Measurements from ENCODE around the gene RERE. TPM values are rescaled to one million over a fixed set of nuclear protein-coding genes. Genes with fewer than 3 reads are reported as not detected.

The RERE gene
- total and polyA plus RNA-seq, 2 experiments from 2014 or later = 148 to 170 TPM

DNA sequence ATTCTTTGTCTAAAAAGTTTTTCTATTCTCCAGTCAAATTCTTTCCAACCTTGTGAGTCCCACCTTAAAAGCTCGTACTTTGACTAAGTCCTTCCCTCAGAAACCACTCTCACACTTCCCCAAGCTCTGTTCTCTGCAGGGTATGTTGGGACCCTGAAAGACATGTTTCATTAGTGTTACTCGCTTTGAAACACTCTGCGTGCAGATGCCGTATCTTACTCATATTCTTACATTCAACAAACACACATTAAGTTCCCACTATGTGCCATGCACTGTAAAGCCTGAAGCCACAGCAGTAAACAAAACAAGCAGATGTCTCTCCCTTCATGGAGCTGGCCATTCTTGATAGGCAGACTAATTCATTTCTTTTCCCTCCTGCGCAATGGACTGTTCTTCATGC lies 229.7 kb downstream of the RERE start (continued):
- no peak for TF ChIP-seq EZH2 (IDR thresholded peaks at IDR 0.05; ENCODE audit: low read depth, unreplicated experiment)
- TF ChIP-seq POLR2AphosphoS5 (IDR thresholded peaks at IDR 0.05; ENCODE audit: low read depth) = no peak
- no peak for TF ChIP-seq STAT1 (IDR thresholded peaks at IDR 0.05; ENCODE audit: unreplicated experiment)
- TF ChIP-seq EZH2phosphoT487 (IDR thresholded peaks at IDR 0.05; ENCODE audit: unreplicated experiment) = no peak
- TF ChIP-seq CREB1 (CRISPR knock-in tag; IDR thresholded peaks at IDR 0.05; ENCODE audit: low read depth) = no peak
- TF ChIP-seq, protein P1, sequence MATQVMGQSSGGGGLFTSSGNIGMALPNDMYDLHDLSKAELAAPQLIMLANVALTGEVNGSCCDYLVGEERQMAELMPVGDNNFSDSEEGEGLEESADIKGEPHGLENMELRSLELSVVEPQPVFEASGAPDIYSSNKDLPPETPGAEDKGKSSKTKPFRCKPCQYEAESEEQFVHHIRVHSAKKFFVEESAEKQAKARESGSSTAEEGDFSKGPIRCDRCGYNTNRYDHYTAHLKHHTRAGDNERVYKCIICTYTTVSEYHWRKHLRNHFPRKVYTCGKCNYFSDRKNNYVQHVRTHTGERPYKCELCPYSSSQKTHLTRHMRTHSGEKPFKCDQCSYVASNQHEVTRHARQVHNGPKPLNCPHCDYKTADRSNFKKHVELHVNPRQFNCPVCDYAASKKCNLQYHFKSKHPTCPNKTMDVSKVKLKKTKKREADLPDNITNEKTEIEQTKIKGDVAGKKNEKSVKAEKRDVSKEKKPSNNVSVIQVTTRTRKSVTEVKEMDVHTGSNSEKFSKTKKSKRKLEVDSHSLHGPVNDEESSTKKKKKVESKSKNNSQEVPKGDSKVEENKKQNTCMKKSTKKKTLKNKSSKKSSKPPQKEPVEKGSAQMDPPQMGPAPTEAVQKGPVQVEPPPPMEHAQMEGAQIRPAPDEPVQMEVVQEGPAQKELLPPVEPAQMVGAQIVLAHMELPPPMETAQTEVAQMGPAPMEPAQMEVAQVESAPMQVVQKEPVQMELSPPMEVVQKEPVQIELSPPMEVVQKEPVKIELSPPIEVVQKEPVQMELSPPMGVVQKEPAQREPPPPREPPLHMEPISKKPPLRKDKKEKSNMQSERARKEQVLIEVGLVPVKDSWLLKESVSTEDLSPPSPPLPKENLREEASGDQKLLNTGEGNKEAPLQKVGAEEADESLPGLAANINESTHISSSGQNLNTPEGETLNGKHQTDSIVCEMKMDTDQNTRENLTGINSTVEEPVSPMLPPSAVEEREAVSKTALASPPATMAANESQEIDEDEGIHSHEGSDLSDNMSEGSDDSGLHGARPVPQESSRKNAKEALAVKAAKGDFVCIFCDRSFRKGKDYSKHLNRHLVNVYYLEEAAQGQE (IDR thresholded peaks at IDR 0.05; ENCODE audit: unreplicated experiment) = no peak
- no peak for TF ChIP-seq ZNF114 (CRISPR knock-in tag; IDR thresholded peaks at IDR 0.05)
- TF ChIP-seq, protein P2, sequence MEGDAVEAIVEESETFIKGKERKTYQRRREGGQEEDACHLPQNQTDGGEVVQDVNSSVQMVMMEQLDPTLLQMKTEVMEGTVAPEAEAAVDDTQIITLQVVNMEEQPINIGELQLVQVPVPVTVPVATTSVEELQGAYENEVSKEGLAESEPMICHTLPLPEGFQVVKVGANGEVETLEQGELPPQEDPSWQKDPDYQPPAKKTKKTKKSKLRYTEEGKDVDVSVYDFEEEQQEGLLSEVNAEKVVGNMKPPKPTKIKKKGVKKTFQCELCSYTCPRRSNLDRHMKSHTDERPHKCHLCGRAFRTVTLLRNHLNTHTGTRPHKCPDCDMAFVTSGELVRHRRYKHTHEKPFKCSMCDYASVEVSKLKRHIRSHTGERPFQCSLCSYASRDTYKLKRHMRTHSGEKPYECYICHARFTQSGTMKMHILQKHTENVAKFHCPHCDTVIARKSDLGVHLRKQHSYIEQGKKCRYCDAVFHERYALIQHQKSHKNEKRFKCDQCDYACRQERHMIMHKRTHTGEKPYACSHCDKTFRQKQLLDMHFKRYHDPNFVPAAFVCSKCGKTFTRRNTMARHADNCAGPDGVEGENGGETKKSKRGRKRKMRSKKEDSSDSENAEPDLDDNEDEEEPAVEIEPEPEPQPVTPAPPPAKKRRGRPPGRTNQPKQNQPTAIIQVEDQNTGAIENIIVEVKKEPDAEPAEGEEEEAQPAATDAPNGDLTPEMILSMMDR (conservative IDR thresholded peaks at IDR 0.05; ENCODE audit: low read depth in 2 of 2) = no peak

DNA sequence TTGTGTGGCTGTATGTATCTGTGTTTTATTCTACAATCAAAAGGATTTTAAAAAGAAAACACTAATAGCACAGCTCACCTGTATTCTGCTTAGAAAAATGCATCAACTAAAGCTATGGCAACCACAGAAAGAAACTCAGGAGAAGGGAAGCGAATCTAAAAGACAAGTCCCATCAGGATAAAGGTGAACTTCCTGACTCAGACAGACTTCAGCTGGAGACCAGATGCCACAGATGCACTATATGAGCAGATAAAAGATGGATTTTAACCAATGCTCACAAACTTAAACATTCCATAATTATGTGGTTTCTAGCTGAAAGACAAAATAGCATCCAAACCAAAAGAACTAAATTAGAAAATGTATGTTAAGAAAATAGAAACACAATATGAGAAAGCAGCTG lies 231.0 kb downstream of the RERE start:
- Mint-ChIP-seq H3K27me3 (ENCODE audit: insufficient read depth, low read depth, poor library complexity) (peaks cover 2% of the 10 kb centered on the region), H3K36me3 (ENCODE audit: low read depth) (no peaks in the 10 kb centered on the region), H3K27ac (no peak overlapping the region), H3K4me3 (no peak overlapping the region), H3K4me1 (peaks cover 45% of the 10 kb centered on the region), H3K9me3 (no peaks in the 10 kb centered on the region)
- Histone ChIP-seq H3K9me2 (ENCODE audit: insufficient read depth) (no peaks in the 10 kb centered on the region), H3K4me3 (no peak overlapping the region), H3K79me2 (replicated peaks; ENCODE audit: insufficient read depth) (peaks cover 99% of the 10 kb centered on the region), H3K27me3 (ENCODE audit: insufficient read depth) (no peaks in the 10 kb centered on the region), H3K36me3 (ENCODE audit: insufficient read depth) (no peaks in the 10 kb centered on the region), H3K4me1 (ENCODE audit: insufficient read depth) (peaks cover 34% of the 10 kb centered on the region), H3K27ac (ENCODE audit: low read depth) (no peak overlapping the region), H3F3A (replicated peaks; ENCODE audit: low read depth) (no peaks in the 10 kb centered on the region), H2AFZ (no peak overlapping the region), H4K20me1 (replicated peaks; ENCODE audit: insufficient read depth) (peaks cover 42% of the 10 kb centered on the region), H3K4me2 (no peak overlapping the region)
- no peak for DNase-seq (ENCODE audit: low spot score)
- TF ChIP-seq ZNF114 (CRISPR knock-in tag; IDR thresholded peaks at IDR 0.05) (no peak), EZH2phosphoT487 (IDR thresholded peaks at IDR 0.05; ENCODE audit: unreplicated experiment) (no peak), POLR2AphosphoS5 (IDR thresholded peaks at IDR 0.05; ENCODE audit: low read depth) (no peak), CREB1 (CRISPR knock-in tag; IDR thresholded peaks at IDR 0.05; ENCODE audit: low read depth) (no peak), JUNB (IDR thresholded peaks at IDR 0.05; ENCODE audit: unreplicated experiment) (no peak), EZH2 (IDR thresholded peaks at IDR 0.05; ENCODE audit: low read depth, unreplicated experiment) (no peak)
- TF ChIP-seq, protein P1 (IDR thresholded peaks at IDR 0.05; ENCODE audit: unreplicated experiment) = no peak
- TF ChIP-seq, protein P3, sequence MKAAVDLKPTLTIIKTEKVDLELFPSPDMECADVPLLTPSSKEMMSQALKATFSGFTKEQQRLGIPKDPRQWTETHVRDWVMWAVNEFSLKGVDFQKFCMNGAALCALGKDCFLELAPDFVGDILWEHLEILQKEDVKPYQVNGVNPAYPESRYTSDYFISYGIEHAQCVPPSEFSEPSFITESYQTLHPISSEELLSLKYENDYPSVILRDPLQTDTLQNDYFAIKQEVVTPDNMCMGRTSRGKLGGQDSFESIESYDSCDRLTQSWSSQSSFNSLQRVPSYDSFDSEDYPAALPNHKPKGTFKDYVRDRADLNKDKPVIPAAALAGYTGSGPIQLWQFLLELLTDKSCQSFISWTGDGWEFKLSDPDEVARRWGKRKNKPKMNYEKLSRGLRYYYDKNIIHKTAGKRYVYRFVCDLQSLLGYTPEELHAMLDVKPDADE (IDR thresholded peaks at IDR 0.05) = no peak
- TF ChIP-seq, protein P2 (conservative IDR thresholded peaks at IDR 0.05; ENCODE audit: low read depth in 2 of 2) = no peak
- no peak for ATAC-seq
